A673 (cell line): Measurements from ENCODE around the gene NOB1. TPM values are rescaled to one million over a fixed set of nuclear protein-coding genes. Genes with fewer than 3 reads are reported as not detected.
"Not testable (repeated sequence)": the region's sequence is repeated elsewhere in the genome, so short reads cannot be mapped to it uniquely, and the experiment has no call there.

Experiments used
- BruUV-seq: library from RNA; stranded (reverse); fragments of 400-500 nt; replicated peaks from 2 replicates; lab custom pipeline; 2021; lab: Mats Ljungman, UMichigan
- CTCF ChIA-PET: fragments of 300-600 bp; sonication (Branson Sonifier 250); formaldehyde crosslinking; loops from one replicate; lab custom pipeline; 2022; ENCODE audit warnings: antibody characterized with exemption; lab: Charles Lee
- POLR2A ChIA-PET: fragments of 300-600 bp; sonication (Branson Sonifier 250); formaldehyde crosslinking; loops from one replicate; lab custom pipeline; 2022; ENCODE audit warnings: antibody characterized with exemption; ENCODE audit not compliant: low non-redundant PET; lab: Charles Lee
- DNase-seq: peaks from one replicate; pipeline ENCODE4 v3.0.0-alpha.2; 2015; ENCODE audit warnings: low spot score
- H3K27ac ChIP-seq: fragments of 200-600 bp; sonication (generic); 2 replicates; pipeline ENCODE4 v1.5.1; 2016; ENCODE audit warnings: mixed run types, low read depth, mild to moderate bottlenecking, mixed read lengths, antibody characterized with exemption, low read length; ENCODE audit not compliant: poor library complexity, severe bottlenecking
- H3K27me3 ChIP-seq: fragments of 200-600 bp; sonication (generic); replicated peaks from 2 replicates; pipeline ENCODE4 v1.6.1; 2017; ENCODE audit warnings: mixed run types, low read depth, mild to moderate bottlenecking, mixed read lengths, antibody characterized with exemption, low read length; ENCODE audit not compliant: insufficient read depth, poor library complexity
- H3K36me3 ChIP-seq: fragments of 200-600 bp; sonication (generic); 2 replicates; pipeline ENCODE4 v1.6.1; 2016; ENCODE audit warnings: mixed run types, mild to moderate bottlenecking, mixed read lengths, antibody characterized with exemption, low read length; ENCODE audit not compliant: insufficient read depth, poor library complexity, severe bottlenecking
- H3K4me1 ChIP-seq: fragments of 200-600 bp; sonication (generic); 2 replicates; pipeline ENCODE4 v1.6.1; 2017; ENCODE audit warnings: mixed run types, mild to moderate bottlenecking, mixed read lengths, antibody characterized with exemption, low read length; ENCODE audit not compliant: insufficient read depth, poor library complexity, severe bottlenecking
- H3K4me3 ChIP-seq: fragments of 200-600 bp; sonication (generic); 2 replicates; pipeline ENCODE4 v1.5.1; 2016; ENCODE audit warnings: low read depth, mixed run types, mild to moderate bottlenecking, mixed read lengths, low read length; ENCODE audit not compliant: poor library complexity, severe bottlenecking
- H3K9me3 ChIP-seq: fragments of 200-600 bp; sonication (generic); 2 replicates; pipeline ENCODE4 v1.6.1; 2016; ENCODE audit warnings: mixed run types, low read depth, mild to moderate bottlenecking, mixed read lengths, antibody characterized with exemption, low read length; ENCODE audit not compliant: poor library complexity, severe bottlenecking
- EZH2 ChIP-seq: fragments of 200-600 bp; sonication (generic); IDR thresholded peaks from 2 replicates; pipeline ENCODE4 v1.6.1; 2017; ENCODE audit warnings: borderline replicate concordance, low read depth, mild to moderate bottlenecking, mixed read lengths, antibody characterized with exemption, low read length; ENCODE audit not compliant: poor library complexity, severe bottlenecking
- intact Hi-C: fragments of 100-400 bp; cut with micrococcal nuclease; formaldehyde crosslinking; loops from one replicate; pipeline ENCODE4 v1.10.0; 2022; ENCODE audit not compliant: unreplicated experiment
- total RNA-seq: library from RNA; stranded (reverse); gene quantifications from 2 replicates; pipeline ENCODE4 v1.2.3, GENCODE V29; 2021
- TF ChIP-seq, protein P1 (sequence below): fragments of 300-800, 200-600 bp; sonication (generic); conservative IDR thresholded peaks from 2 replicates; pipeline ENCODE4 v1.5.1; 2017; ENCODE audit warnings: low read depth, mild to moderate bottlenecking, antibody characterized with exemption, low read length, moderate library complexity, mixed read lengths

The NOB1 gene
- total RNA-seq, 1 experiment from 2014 or later = 93.3 TPM

DNA sequence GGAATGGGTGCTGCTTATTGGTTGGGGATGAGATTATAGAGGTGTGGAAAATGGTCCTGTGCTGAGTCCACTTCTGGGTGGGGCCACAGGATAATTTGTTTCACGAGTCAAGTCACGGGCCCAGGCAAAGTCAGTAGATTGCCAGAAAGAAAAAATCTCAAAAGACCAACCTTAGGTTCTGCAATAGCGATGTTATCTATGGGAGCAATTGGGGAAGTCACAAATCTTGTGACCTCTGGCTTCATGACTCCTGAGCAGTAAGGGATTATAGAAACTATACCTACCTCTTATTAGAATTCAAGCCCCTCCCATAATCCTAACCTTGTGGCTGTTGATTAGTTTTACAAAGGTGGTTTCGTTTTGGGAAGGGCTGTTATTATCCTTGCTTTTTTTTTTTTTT is 38.8 kb upstream of the NOB1 start:
- DNase-seq = no peak
- BruUV-seq = no TSS peak
- no peak for TF ChIP-seq EZH2
- TF ChIP-seq, protein P1, sequence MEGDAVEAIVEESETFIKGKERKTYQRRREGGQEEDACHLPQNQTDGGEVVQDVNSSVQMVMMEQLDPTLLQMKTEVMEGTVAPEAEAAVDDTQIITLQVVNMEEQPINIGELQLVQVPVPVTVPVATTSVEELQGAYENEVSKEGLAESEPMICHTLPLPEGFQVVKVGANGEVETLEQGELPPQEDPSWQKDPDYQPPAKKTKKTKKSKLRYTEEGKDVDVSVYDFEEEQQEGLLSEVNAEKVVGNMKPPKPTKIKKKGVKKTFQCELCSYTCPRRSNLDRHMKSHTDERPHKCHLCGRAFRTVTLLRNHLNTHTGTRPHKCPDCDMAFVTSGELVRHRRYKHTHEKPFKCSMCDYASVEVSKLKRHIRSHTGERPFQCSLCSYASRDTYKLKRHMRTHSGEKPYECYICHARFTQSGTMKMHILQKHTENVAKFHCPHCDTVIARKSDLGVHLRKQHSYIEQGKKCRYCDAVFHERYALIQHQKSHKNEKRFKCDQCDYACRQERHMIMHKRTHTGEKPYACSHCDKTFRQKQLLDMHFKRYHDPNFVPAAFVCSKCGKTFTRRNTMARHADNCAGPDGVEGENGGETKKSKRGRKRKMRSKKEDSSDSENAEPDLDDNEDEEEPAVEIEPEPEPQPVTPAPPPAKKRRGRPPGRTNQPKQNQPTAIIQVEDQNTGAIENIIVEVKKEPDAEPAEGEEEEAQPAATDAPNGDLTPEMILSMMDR = no peak
- H3K27ac ChIP-seq = no peak overlapping the region
- H3K9me3 ChIP-seq = no peaks in the 10 kb centered on the region
- no peaks in the 10 kb centered on the region for H3K4me1 ChIP-seq
- POLR2A ChIA-PET = no interaction called here
- intact Hi-C loops = no loop called here
- H3K36me3 ChIP-seq = no peaks in the 10 kb centered on the region
- H3K4me3 ChIP-seq = no peak overlapping the region
- CTCF ChIA-PET = interaction anchor here (1.2 kb wide), 1 partner anchor 137 kb away, joined by 3 read pairs; no protein-coding TSS in a partner anchor
- H3K27me3 ChIP-seq = no peaks in the 10 kb centered on the region

DNA sequence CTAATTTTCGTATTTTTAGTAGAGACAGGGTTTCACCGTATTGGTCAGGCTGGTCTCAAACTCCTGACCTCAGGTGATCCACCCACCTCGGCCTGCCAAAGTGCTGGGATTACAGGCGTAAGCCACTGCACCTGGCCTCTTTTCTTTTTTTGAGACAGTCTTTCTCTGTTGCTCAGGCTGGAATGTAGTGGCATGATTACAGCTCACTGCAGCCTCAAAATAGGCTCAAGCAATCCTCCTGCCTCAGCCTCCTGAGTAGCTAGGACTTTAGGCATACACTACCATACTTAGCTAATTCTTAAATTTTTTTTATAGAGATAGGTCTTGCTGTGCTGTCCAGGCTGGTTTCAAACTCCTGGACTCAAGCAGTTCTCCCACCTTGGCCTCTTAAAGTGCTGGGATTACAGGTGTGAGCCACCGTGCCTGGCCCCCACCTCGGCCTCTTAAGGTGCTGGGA is 36.7 kb upstream of the NOB1 start:
- H3K36me3 ChIP-seq, intact Hi-C loops, H3K27me3 ChIP-seq, DNase-seq, POLR2A ChIA-PET, H3K9me3 ChIP-seq, H3K4me3 ChIP-seq, H3K4me1 ChIP-seq, BruUV-seq, H3K27ac ChIP-seq: not testable (repeated sequence)
- CTCF ChIA-PET = interaction anchor here (1.2 kb wide), 1 partner anchor 139 kb away, joined by 3 read pairs; no protein-coding TSS in a partner anchor

DNA sequence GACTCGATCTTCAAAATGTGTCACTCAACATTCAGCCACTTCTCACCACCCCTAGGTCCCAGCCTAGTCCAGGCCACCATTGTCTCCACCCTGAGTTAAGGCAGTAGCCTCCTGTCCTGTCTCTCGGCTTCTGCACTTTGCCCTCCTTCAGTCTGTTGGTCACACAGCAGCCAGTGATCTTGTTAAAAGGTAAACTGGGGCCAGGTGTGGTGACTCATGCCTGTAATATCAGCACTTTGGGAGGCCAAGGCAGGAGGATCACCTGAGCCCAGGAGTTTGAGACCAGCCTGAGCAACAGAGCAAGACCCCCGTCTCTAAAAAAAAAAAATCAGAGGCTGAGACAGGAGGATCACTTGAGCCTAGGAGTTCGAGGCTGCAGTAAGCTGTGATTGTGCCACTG is 33.2 kb upstream of the NOB1 start:
- no peaks in the 10 kb centered on the region for H3K27me3 ChIP-seq
- BruUV-seq = no TSS peak
- intact Hi-C loops = no loop called here
- ChIA-PET CTCF (interaction anchor here (0.7 kb wide), 1 partner anchor 14 kb away, joined by 3 read pairs; no protein-coding TSS in a partner anchor), POLR2A (no interaction called here)
- DNase-seq = no peak
- H3K27ac ChIP-seq = no peak overlapping the region
- H3K4me1 ChIP-seq = no peaks in the 10 kb centered on the region
- TF ChIP-seq, protein P1 = no peak
- TF ChIP-seq EZH2 = no peak
- no peaks in the 10 kb centered on the region for H3K36me3 ChIP-seq
- no peaks in the 10 kb centered on the region for H3K9me3 ChIP-seq
- no peak overlapping the region for H3K4me3 ChIP-seq

DNA sequence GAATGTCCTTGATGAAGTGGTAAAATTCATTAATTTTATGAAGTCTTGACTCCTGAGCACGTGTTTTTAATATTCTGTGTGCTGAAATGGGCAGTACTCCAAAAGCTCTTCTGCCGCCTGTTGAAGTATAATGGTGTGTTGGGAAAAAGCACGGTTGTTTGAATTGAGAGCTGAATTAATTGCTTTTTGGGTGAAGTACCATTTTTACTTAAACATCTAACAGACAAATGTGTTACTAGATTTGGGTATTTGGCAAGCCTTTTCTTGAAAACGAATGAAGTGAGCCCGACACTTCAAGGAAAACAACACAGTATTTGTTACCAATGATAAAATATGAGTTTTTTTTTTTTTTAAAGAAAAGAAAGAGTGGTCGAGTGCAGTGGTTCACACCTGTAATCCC is 29.9 kb upstream of the NOB1 start:
- DNase-seq = no peak
- intact Hi-C loops = no loop called here
- Histone ChIP-seq H3K4me3 (no peak overlapping the region), H3K27me3 (no peaks in the 10 kb centered on the region), H3K9me3 (no peaks in the 10 kb centered on the region), H3K4me1 (no peaks in the 10 kb centered on the region), H3K36me3 (no peaks in the 10 kb centered on the region), H3K27ac (no peak overlapping the region)
- no peak for TF ChIP-seq EZH2
- TF ChIP-seq, protein P1 = no peak
- no TSS peak for BruUV-seq
- ChIA-PET POLR2A (no interaction called here), CTCF (no interaction called here)
